GM18870 (cell line): ENCODE measurements around the gene FAM13B.
"Not testable (repeated sequence)": the region's sequence is repeated elsewhere in the genome, so short reads cannot be mapped to it uniquely, and the experiment has no call there.

Experiments used
- ATAC-seq: cut with Tn5 transposase; IDR thresholded peaks from one replicate; pipeline ENCODE4 v1.9.1; 2021; ENCODE audit warnings: moderate library complexity; ENCODE audit not compliant: unreplicated experiment

FAM13B gene

DNA sequence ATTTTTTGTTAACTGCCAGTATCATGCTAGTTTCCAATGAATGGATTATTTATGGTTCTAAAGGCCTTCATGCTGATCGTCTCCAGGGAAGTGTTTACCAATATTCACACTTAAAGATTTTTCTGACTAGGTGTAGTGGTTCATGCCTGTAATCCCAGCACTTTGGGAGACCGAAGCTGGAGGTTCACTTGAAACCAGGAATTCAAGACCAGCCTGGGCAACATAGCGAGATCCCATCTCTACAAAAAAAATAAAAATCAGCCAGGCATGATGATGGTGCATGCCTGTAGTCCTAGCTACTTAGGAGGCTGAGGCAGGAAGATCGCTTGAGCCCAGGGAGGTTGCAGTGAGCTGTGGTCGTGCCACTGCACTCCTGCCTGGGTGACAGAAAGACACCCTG is 43.5 kb downstream of the FAM13B start:
- no peak for ATAC-seq

GRCh38 chr5:137975208-137975607 is 57.7 kb downstream of the FAM13B start:
- no peak for ATAC-seq

DNA sequence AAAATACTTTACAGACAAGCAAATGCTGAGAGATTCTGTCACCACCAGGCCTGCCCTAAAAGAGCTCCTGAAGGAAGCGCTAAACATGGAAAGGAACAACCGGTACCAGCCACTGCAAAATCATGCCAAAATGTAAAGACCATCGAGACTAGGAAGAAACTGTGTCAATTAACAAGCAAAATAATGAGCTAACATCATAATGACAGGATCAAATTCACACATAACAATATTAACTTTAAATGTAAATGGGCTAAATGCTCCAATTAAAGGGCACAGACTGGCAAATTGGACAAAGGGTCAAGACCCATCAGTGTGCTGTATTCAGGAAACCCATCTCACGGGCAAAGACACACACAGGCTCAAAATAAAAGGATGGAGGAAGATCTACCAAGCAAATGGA is 62.5 kb downstream of the FAM13B start:
- not testable (repeated sequence) for ATAC-seq

DNA sequence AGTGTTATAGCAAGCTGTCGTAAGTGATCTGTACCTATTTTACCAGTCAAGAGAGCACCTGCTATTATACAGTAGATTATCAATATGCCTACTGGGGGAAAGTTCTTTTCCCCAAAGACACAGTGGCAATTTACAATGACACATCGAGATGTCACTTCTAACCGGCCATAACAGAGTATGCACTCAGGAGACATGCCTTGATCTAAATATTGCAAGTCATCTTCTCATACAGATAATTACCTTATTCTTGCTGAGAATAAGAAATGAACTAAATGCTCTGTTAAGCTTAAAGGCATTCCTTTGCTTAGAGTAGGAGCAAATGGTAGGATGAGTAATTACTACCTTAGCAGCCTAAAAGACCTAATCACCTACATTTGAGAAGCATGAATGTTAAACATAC is 72.1 kb downstream of the FAM13B start:
- ATAC-seq = no peak

DNA sequence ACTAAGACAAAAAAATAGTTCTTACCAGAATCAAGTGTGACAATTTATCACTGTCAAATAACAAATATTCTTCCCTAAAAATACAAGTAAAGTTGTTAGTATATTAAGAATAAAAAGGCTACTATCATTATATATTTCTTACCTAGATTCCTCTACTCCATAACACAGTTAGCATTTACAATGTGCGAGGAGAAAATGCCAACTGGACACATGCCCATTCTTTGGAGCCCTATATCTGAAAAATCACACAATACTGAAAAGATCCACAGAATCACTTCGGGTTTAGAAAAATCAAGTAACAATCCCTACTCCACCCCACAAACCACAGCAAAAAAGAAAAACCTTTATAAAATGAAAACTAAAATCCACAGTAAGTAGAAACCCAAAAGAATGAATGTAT is 72.7 kb downstream of the FAM13B start:
- no peak for ATAC-seq

GRCh38 chr5:137959488-137959887 is 73.4 kb downstream of the FAM13B start:
- no peak for ATAC-seq

GRCh38 chr5:137957948-137958347 is 74.9 kb downstream of the FAM13B start:
- no peak for ATAC-seq

- ATAC-seq = no peak
Observed at GRCh38 chr5:137954131-137954879, 78.6 kb downstream of the FAM13B start.

- no peak for ATAC-seq
Observed at GRCh38 chr5:137945825-137946224, 87.1 kb downstream of the FAM13B start.

DNA sequence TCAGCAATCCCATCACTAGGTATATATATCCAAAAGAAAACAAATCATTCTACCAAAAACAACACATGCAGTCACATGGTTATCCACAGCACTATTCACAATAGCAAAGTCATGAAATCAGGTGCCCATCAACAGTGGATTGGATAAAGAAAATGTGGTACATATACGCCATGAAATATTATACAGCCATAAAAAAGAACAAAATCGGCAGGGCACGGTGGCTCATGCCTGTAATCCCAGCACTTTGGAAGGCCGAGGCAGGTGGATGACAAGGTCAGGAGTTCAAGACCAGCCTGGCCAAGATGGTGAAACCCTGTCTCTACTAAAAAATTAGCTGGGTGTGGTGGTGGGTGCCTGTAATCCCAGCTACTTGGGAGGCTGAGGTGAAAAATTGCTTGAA is 88.6 kb downstream of the FAM13B start:
- not testable (repeated sequence) for ATAC-seq

DNA sequence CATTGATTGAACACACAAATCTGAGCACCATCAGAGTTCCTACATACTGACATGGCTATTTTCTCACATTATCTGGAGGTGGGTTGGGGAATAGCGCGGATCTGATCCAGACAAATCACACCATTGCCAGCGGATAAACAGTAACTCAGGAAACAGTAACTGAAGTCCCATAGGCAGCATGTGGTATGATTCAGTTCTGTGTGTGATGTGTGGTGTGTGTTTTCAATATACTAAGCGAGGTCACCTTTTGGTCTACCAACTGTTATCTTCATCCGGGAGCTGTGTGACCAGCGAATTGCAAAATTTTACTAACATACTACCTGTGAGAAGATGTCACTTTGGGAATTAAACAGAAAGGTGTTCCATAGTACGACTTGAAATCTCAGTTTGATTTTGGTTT is 93.5 kb downstream of the FAM13B start:
- no peak for ATAC-seq

GRCh38 chr5:137938751-137939143 is 94.1 kb downstream of the FAM13B start:
- ATAC-seq = peak; percentile 40

DNA sequence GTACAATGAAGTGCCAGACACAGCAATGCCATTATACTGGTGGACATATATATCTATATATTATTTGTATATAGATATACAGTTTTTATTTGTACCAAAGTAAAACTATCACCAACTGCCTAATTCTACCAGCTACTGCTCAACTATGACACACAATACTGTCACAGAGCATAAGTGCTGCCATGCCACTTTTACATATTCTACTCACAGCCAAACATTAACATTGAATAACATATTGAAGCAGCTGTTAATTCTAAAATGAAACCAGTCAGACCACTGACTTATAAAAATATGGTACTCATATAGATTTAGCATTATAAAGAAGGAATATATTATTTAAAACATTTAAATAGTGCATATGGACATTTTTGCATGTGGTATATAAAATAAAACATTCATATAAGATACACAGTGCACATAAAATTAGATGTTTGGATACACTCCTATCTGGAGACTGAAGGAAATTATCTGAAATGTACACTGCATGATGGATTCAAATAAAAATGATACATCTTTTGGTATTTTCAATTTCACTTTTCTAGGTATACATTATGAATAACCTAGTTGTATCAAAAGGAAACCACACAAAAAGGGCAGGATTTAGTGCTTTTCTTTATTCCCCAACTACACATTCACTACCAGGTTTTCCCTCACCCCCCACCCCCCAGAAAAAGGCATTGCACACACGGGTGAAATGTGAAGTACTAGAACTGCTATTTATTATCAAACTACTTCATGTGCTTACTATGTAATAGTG is 94.7 kb downstream of the FAM13B start:
- ATAC-seq = no peak

DNA sequence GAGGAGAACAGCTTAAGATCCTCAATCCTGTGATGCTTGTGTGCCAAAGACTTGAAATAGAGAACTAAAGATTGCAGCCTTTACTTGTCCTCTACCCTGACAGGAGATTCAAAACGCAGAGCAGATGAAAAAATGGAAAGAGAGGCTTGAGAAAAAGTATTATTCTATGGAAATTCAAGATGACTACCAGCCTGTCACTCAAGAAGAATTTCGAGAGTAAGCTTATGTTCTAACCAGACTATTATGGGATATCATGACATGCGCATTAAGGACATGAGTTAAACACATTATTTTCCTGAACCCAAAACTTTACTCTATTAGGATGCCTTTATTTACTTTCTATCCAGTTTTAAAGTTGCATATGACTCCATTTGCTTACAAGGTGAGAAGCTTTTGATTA is 97.2 kb downstream of the FAM13B start:
- ATAC-seq = no peak

DNA sequence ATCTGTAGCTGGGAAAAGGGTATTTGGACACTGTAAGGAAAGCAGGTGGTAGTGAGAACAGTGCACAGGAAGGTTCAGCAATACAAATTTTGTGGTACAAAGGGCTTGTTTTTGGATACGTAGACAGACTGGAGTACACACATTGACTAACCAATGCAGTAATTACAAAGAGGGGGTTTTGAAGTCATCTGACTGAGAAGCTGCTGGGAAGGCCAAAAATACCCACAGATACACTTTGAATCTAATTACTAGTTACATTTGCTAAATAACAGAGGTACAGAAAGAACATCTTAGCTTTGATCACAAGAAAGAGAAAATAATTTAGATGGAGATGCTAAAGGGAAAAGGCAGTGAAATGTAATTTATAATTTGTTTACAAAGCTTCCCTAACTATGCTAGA is 97.7 kb downstream of the FAM13B start:
- peak; percentile 57 for ATAC-seq

GRCh38 chr5:137933491-137933911 is 99.4 kb downstream of the FAM13B start:
- no peak for ATAC-seq

GRCh38 chr5:137932800-137933199 is 100.1 kb downstream of the FAM13B start:
- ATAC-seq = no peak

- no peak for ATAC-seq
Observed at GRCh38 chr5:137923856-137924255, 109.0 kb downstream of the FAM13B start.

GRCh38 chr5:137921931-137922330 is 110.9 kb downstream of the FAM13B start:
- no peak for ATAC-seq

- no peak for ATAC-seq
Observed at GRCh38 chr5:137916923-137917322, 116.0 kb downstream of the FAM13B start.

DNA sequence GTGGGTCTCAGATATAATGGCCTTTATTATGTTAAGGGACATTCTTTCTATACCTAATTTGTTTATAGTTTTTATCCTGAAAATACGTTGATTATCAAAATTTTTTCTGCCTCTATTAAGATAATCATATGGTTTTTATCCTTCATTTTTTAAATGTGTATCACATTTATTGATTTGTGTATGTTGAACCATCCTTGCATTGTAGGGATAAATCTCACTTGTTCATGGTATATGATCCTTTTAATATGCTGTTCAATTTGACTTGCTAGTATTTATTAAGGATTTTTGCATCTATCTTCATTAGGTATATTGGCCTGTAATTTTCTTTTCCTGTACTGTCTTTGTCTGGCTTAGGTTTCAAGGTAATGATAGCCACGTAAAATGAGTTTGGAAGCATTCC is 118.1 kb downstream of the FAM13B start:
- no peak for ATAC-seq

DNA sequence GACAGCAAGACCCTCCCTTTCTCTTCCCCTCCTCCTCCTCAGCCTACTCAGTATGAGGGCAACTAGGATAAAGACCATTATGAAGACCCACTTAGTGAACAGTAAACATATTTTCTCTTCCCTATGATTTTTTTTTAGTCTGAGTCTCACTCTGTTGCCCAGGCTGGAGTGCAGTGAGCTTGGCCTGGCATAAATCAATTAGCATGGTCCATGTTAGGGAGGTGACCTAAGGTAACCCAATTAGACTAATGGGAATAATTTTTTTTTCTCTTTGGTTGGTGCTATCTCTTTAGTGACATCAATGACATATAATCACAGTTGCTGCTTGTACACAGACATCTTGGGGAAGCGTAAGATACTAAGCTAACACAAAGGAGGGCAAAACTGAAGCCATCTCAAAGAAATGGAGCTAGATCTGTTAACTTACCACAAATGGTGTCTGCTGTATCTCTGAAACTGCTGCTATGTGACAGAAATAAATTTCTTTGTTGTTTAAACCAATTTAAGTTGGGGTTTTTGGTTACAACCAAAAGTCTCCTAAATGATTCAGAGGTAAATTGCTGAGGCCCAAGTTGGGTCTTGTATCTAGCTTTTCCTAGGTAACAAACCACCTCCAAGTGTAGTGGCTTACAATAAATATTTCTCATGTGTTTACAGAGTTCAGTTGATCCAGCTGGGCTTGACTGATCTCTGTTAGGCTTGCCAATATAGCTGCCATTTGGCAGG is 130.3 kb downstream of the FAM13B start:
- ATAC-seq = no peak
